NT2/D1 (cell line): Measurements from ENCODE around the gene CORO7.

ENCODE experiments used
- SUZ12 ChIP-seq: IDR thresholded peaks from 2 replicates; pipeline ENCODE4 v1.6.1; 2011; ENCODE audit not compliant: insufficient read length, insufficient read depth; ENCODE audit errors: extremely low read depth
- YY1 ChIP-seq: IDR thresholded peaks from 2 replicates; pipeline ENCODE4 v1.6.1; 2011; ENCODE audit not compliant: insufficient read length, insufficient read depth
- ZNF274 ChIP-seq: IDR thresholded peaks from 2 replicates; pipeline ENCODE4 v1.6.1; 2011; ENCODE audit warnings: mild to moderate bottlenecking, low read depth, low read length

DNA sequence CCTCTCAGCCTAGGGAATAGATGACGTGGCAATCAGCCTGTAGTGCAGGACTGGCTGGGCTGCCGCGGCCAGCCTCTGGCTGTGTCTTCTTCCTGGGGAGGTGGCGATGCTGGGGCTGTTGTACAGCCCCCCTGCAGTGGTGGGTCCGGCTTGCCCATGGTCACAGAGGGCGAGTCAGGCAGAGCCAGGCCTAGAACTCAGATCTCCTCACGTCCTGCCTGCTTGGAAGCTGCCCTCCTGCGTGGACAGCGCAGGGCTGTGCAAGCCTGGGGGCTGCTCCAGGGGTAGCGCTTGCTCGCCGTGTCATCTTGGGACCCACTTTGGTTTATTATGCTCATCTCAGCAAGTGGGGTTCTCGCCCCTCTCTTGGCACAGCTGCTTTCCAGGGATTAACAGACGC is 38.7 kb upstream of the CORO7 start:
- TF ChIP-seq YY1 (no peak), ZNF274 (no peak), SUZ12 (no peak)
